HG02943 (cell line): ENCODE measurements around the gene HDAC3.
"Not testable (repeated sequence)": the region's sequence is repeated elsewhere in the genome, so short reads cannot be mapped to it uniquely, and the experiment has no call there.

ENCODE experiments used
- ATAC-seq: cut with Tn5 transposase; IDR thresholded peaks from one replicate; pipeline ENCODE4 v1.9.1; 2021; ENCODE audit warnings: mild to moderate bottlenecking, low read depth, moderate library complexity; ENCODE audit not compliant: unreplicated experiment

HDAC3 gene

GRCh38 chr5:141636106-141636412 lies 590 bp downstream of the HDAC3 start:
- no peak for ATAC-seq

- no peak for ATAC-seq
Measured at GRCh38 chr5:141635646-141636045, 1.0 kb downstream of the HDAC3 start.

GRCh38 chr5:141634720-141635119 lies 1.9 kb downstream of the HDAC3 start:
- ATAC-seq, result no peak

GRCh38 chr5:141633871-141634561 lies 2.6 kb downstream of the HDAC3 start:
- peak; percentile 46 for ATAC-seq

- no peak for ATAC-seq
Measured at GRCh38 chr5:141632650-141633049, 4.0 kb downstream of the HDAC3 start.

- ATAC-seq, result no peak
Measured at GRCh38 chr5:141630570-141631140, 6.0 kb downstream of the HDAC3 start.

GRCh38 chr5:141628175-141628788 lies 8.4 kb downstream of the HDAC3 start:
- no peak for ATAC-seq

- ATAC-seq, result no peak
Measured at GRCh38 chr5:141623611-141624010, 13.0 kb downstream of the HDAC3 start.

GRCh38 chr5:141623186-141623585 lies 13.5 kb downstream of the HDAC3 start:
- ATAC-seq, result peak; percentile 35

- ATAC-seq, result peak; percentile 85
Measured at GRCh38 chr5:141618804-141619554, 17.7 kb downstream of the HDAC3 start, which contains the start of gene DIAPH1. DIAPH1 (minus strand) TSS chr5:141619000; CDS start chr5:141618914, 86 bp downstream.

- ATAC-seq, result peak; percentile 38
Measured at GRCh38 chr5:141618030-141618803, 18.4 kb downstream of the HDAC3 start.

GRCh38 chr5:141617682-141618029 lies 19.0 kb downstream of the HDAC3 start:
- no peak for ATAC-seq

- no peak for ATAC-seq
Measured at GRCh38 chr5:141617128-141617527, 19.5 kb downstream of the HDAC3 start.

GRCh38 chr5:141615991-141616720 lies 20.5 kb downstream of the HDAC3 start:
- no peak for ATAC-seq

GRCh38 chr5:141613344-141613743 lies 23.3 kb downstream of the HDAC3 start:
- ATAC-seq, result no peak

GRCh38 chr5:141611289-141611688 lies 25.4 kb downstream of the HDAC3 start:
- ATAC-seq, result no peak

GRCh38 chr5:141609921-141610320 lies 26.7 kb downstream of the HDAC3 start:
- ATAC-seq, result not testable (repeated sequence)

- ATAC-seq, result no peak
Measured at GRCh38 chr5:141609044-141609443, 27.6 kb downstream of the HDAC3 start.

GRCh38 chr5:141608557-141608956 lies 28.1 kb downstream of the HDAC3 start:
- no peak for ATAC-seq

GRCh38 chr5:141608046-141608445 lies 28.6 kb downstream of the HDAC3 start:
- no peak for ATAC-seq
